ENCODE measurements around the gene ZBTB8OS. TPM values are rescaled to one million over a fixed set of nuclear protein-coding genes. Genes with fewer than 3 reads are reported as not detected.
"Not testable (repeated sequence)": the region's sequence is repeated elsewhere in the genome, so short reads cannot be mapped to it uniquely, and the experiment has no call there.

Gene ZBTB8OS
- total RNA-seq (2021) (36.0 and 42.7 TPM in 2 replicates), Bru-seq, nascent RNA (percentile 71 among the genes with signal in this experiment), BruChase-seq, experiment 1, labeled RNA remaining after a 2-hour chase (percentile 80 among the genes with signal in this experiment), BruChase-seq, experiment 2, labeled RNA remaining after a 6-hour chase (percentile 64 among the genes with signal in this experiment)
- long read RNA-seq, transcript ZBTB8OS-214 (4 exons, 817 nt) = minor isoform, 12 of 86 reads
- long read RNA-seq, transcript ZBTB8OS-208 (7 exons, 1,601 nt) = major isoform, 24 of 86 reads
- long read RNA-seq, transcript ZBTB8OS-204 (6 exons, 514 nt) = minor isoform, 8 of 86 reads
- long read RNA-seq, partial matches to known transcripts = 8 of 86 reads
- long read RNA-seq, other reads (novel, unspliced or antisense) = 29 of 86 reads

DNA sequence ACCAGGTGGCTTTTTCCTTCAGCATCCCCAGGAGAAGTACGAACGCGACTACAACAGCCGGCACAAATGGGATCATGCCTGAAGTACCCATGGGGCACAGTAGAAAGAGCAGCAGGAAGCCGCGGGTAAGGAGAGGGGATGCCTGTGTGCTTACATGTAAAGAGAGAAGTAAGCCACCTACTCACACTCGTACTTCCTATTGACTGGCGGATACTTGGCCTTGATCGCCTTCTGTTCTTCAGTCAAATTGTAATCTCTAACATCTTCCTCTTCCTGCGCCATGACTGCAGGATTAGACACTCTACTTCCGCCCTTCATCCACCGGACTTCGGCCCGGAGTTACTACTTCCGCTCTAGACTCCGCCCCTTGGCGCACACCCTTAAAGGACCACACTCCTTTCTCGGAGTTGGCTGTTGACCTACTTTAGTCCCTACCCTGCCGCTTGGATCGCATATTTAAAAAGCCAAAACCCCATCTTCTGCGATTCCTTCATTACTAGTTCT, at the start of gene ZBTB8OS:
TSS of gene ZBTB8OS (minus strand) at position 303 of the 504 bp plus-strand sequence. CDS start at position 282, 21 bp downstream.
- ChIA-PET POLR2A (ENCODE audit: unreplicated experiment) (interaction anchor here (0.7 kb wide), 1 partner anchor 960 kb away, joined by 5 read pairs; no protein-coding TSS in a partner anchor), CTCF (interaction anchor here (1.6 kb wide), 1 partner anchor 130 kb away, joined by 6 read pairs; no protein-coding TSS in a partner anchor)
- no peaks in the 10 kb centered on the region for H3K27me3 ChIP-seq (ENCODE audit: insufficient read depth, low read depth)
- H3K79me2 ChIP-seq (ENCODE audit: low read depth) = peaks cover 83% of the 10 kb centered on the region
- peaks cover 15% of the 10 kb centered on the region; the same call in 1 of the 2 replicates for H4K20me1 ChIP-seq (ENCODE audit: insufficient read depth)
- peak within 1 kb of the TSS; percentile 99 for H3K4me2 ChIP-seq
- H3K27ac ChIP-seq = peak within 1 kb of the TSS; percentile 96
- no peaks in the 10 kb centered on the region for H3K9me2 ChIP-seq (ENCODE audit: insufficient read depth)
- H3K4me3 ChIP-seq = peak within 1 kb of the TSS; percentile 81
- H3F3A ChIP-seq (ENCODE audit: insufficient read depth, low read depth) = peaks cover 24% of the 10 kb centered on the region; the same call in 1 of the 2 replicates
- peaks cover 33% of the 10 kb centered on the region for H3K4me1 ChIP-seq (replicated peaks; ENCODE audit: insufficient read depth)
- intact Hi-C loops (cut with micrococcal nuclease; ENCODE audit: unreplicated experiment) = loop anchor here (5.0 kb wide), 3 partner anchors 113 to 248 kb away; partner anchors contain the start of gene ZBTB8A
- peak within 1 kb of the TSS; percentile 90 for H2AFZ ChIP-seq
- TSS peak; percentile 58 for BruUV-seq (replicated peaks)
- TF ChIP-seq, protein P1, sequence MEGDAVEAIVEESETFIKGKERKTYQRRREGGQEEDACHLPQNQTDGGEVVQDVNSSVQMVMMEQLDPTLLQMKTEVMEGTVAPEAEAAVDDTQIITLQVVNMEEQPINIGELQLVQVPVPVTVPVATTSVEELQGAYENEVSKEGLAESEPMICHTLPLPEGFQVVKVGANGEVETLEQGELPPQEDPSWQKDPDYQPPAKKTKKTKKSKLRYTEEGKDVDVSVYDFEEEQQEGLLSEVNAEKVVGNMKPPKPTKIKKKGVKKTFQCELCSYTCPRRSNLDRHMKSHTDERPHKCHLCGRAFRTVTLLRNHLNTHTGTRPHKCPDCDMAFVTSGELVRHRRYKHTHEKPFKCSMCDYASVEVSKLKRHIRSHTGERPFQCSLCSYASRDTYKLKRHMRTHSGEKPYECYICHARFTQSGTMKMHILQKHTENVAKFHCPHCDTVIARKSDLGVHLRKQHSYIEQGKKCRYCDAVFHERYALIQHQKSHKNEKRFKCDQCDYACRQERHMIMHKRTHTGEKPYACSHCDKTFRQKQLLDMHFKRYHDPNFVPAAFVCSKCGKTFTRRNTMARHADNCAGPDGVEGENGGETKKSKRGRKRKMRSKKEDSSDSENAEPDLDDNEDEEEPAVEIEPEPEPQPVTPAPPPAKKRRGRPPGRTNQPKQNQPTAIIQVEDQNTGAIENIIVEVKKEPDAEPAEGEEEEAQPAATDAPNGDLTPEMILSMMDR (conservative IDR thresholded peaks at IDR 0.05) = no peak
- no peak for TF ChIP-seq EZH2 (IDR thresholded peaks at IDR 0.05; ENCODE audit: low read depth)
- peaks cover 28% of the 10 kb centered on the region for H3K36me3 ChIP-seq (ENCODE audit: low read depth)
- peak; percentile 80 to 88 for DNase-seq
- H3K9me3 ChIP-seq (ENCODE audit: insufficient read depth, low read depth) = no peaks in the 10 kb centered on the region

GRCh38 chr1:32696996-32697395, 46.6 kb upstream of the ZBTB8OS start:
- H3K4me2 ChIP-seq; DNase-seq; POLR2A ChIA-PET (ENCODE audit: unreplicated experiment); CTCF ChIA-PET; H3K27ac ChIP-seq; H3K79me2 ChIP-seq (ENCODE audit: low read depth); BruUV-seq (replicated peaks); intact Hi-C loops (cut with micrococcal nuclease; ENCODE audit: unreplicated experiment); H4K20me1 ChIP-seq (ENCODE audit: insufficient read depth); H3K27me3 ChIP-seq (ENCODE audit: insufficient read depth, low read depth); H3K36me3 ChIP-seq (ENCODE audit: low read depth); H3K4me3 ChIP-seq; H3K9me3 ChIP-seq (ENCODE audit: insufficient read depth, low read depth); H2AFZ ChIP-seq; H3K9me2 ChIP-seq (ENCODE audit: insufficient read depth): not testable (repeated sequence)
- peaks cover 14% of the 10 kb centered on the region for H3K4me1 ChIP-seq (replicated peaks; ENCODE audit: insufficient read depth)
- peaks cover 16% of the 10 kb centered on the region; the same call in 1 of the 2 replicates for H3F3A ChIP-seq (ENCODE audit: insufficient read depth, low read depth)

- Histone ChIP-seq H3K4me3 (no peak overlapping the region), H3K9me3 (ENCODE audit: insufficient read depth, low read depth) (no peaks in the 10 kb centered on the region), H3K9me2 (ENCODE audit: insufficient read depth) (no peaks in the 10 kb centered on the region), H3K4me2 (no peak overlapping the region), H3K79me2 (ENCODE audit: low read depth) (no peaks in the 10 kb centered on the region), H2AFZ (no peak overlapping the region), H3K36me3 (ENCODE audit: low read depth) (no peaks in the 10 kb centered on the region), H3K27ac (no peak overlapping the region), H3K4me1 (replicated peaks; ENCODE audit: insufficient read depth) (peaks cover 14% of the 10 kb centered on the region), H4K20me1 (ENCODE audit: insufficient read depth) (no peaks in the 10 kb centered on the region), H3K27me3 (ENCODE audit: insufficient read depth, low read depth) (no peaks in the 10 kb centered on the region), H3F3A (ENCODE audit: insufficient read depth, low read depth) (peaks cover 13% of the 10 kb centered on the region; the same call in 1 of the 2 replicates)
- ChIA-PET CTCF (no interaction called here), POLR2A (ENCODE audit: unreplicated experiment) (no interaction called here)
- DNase-seq = no peak
- BruUV-seq (replicated peaks) = no TSS peak
- intact Hi-C loops (cut with micrococcal nuclease; ENCODE audit: unreplicated experiment) = no loop called here
- TF ChIP-seq EZH2 (IDR thresholded peaks at IDR 0.05; ENCODE audit: low read depth) = no peak
- TF ChIP-seq, protein P1 (conservative IDR thresholded peaks at IDR 0.05) = no peak
Measured at GRCh38 chr1:32696041-32696440, 45.7 kb upstream of the ZBTB8OS start.

Data from PC-9 (cell line).